ENCODE measurements around the gene NFYA. TPM values are rescaled to one million over a fixed set of nuclear protein-coding genes. Genes with fewer than 3 reads are reported as not detected.

The NFYA gene
- total and polyA plus RNA-seq, 2 of the 13 experiments (the other 11 are each of a cell fraction or from before 2014, with no cell fraction given), result 16.0 to 22.9 TPM

DNA sequence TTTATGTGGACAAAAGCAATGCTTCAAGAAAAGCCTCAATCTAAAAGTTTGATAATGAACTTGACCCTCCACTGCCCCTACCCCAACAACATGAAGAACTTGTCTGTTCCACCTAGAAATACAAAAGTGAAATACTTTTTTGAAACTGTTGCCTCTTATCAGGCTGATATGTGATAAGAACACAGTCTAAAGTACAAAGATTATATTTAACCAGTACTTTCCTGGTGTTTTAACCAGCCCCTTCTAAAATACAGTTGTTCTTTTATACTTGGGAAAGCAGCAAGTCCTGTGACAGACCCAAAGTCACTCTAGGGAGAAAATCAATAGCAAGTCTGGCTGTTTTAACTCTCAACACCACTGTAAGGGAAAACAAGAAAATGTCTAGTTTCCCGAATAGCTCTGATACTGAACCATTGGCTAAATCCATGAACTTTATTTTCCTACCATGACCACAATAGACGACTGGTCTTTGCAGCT lies 7.2 kb upstream of the NFYA start (continued):
- TF ChIP-seq ZNF468 (CRISPR knock-in tag; IDR thresholded peaks at IDR 0.05), result no peak
- TF ChIP-seq ZBTB21 (CRISPR knock-in tag; IDR thresholded peaks at IDR 0.05), result 0 out of 2 replicates have a peak, but pooled peaks have one; percentile 21
- TF ChIP-seq SYNCRIP (IDR thresholded peaks at IDR 0.05; ENCODE audit: insufficient read depth, low read depth, low read length), result no peak
- no peak for TF ChIP-seq CREB3 (CRISPR knock-in tag; IDR thresholded peaks at IDR 0.05)
- no peak for TF ChIP-seq ZNF275 (CRISPR knock-in tag; IDR thresholded peaks at IDR 0.05; ENCODE audit: borderline replicate concordance)
- TF ChIP-seq SNAPC4 (CRISPR knock-in tag; IDR thresholded peaks at IDR 0.05), result no peak
- no peak for TF ChIP-seq MAFF (IDR thresholded peaks at IDR 0.05; ENCODE audit: low read depth, low read length)
- no peak for TF ChIP-seq MAF1 (CRISPR knock-in tag; IDR thresholded peaks at IDR 0.05; ENCODE audit: borderline replicate concordance)
- peak; percentile 67; the same call in 1 of the 2 replicates for TF ChIP-seq MED1 (CRISPR knock-in tag; IDR thresholded peaks at IDR 0.05)
- TF ChIP-seq ZNF234 (CRISPR knock-in tag; conservative IDR thresholded peaks at IDR 0.05), result no peak
- TF ChIP-seq RFX3 (CRISPR knock-in tag; IDR thresholded peaks at IDR 0.05), result no peak
- TF ChIP-seq, protein P1, sequence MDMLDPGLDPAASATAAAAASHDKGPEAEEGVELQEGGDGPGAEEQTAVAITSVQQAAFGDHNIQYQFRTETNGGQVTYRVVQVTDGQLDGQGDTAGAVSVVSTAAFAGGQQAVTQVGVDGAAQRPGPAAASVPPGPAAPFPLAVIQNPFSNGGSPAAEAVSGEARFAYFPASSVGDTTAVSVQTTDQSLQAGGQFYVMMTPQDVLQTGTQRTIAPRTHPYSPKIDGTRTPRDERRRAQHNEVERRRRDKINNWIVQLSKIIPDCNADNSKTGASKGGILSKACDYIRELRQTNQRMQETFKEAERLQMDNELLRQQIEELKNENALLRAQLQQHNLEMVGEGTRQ (IDR thresholded peaks at IDR 0.05; ENCODE audit: low read depth, low read length), result no peak
- TF ChIP-seq, protein P1 (CRISPR knock-in tag; IDR thresholded peaks at IDR 0.05; ENCODE audit: borderline replicate concordance), result no peak
- no peak; the same call in 1 of the 2 replicates for TF ChIP-seq YEATS4 (CRISPR knock-in tag; IDR thresholded peaks at IDR 0.05; ENCODE audit: borderline replicate concordance)
- TF ChIP-seq ATAD3A (CRISPR knock-in tag; IDR thresholded peaks at IDR 0.05), result no peak
- TF ChIP-seq DMAP1 (CRISPR knock-in tag; IDR thresholded peaks at IDR 0.05), result peak; percentile 52; the same call in 1 of the 2 replicates
- TF ChIP-seq ZNF317 (CRISPR knock-in tag; IDR thresholded peaks at IDR 0.05), result peak; percentile 43; the same call in 1 of the 2 replicates
- no peak; the same call in 1 of the 2 replicates for TF ChIP-seq POLR2G (IDR thresholded peaks at IDR 0.05; ENCODE audit: low read depth, low read length)
- TF ChIP-seq ZNF496 (CRISPR knock-in tag; IDR thresholded peaks at IDR 0.05; ENCODE audit: insufficient replicate concordance), result no peak
- TF ChIP-seq ZIK1 (CRISPR knock-in tag; IDR thresholded peaks at IDR 0.05; ENCODE audit: borderline replicate concordance, low read depth), result no peak
- TF ChIP-seq EP300 (IDR thresholded peaks at IDR 0.05; ENCODE audit: low read depth in 2 of 2, low read length in 2 of 2), result peak in 1 of 2 experiments; percentile 92; a peak in 3 of 4 replicates
- TF ChIP-seq EP300 (CRISPR knock-in tag; IDR thresholded peaks at IDR 0.05; ENCODE audit: borderline replicate concordance), result peak; percentile 75; the same call in 1 of the 2 replicates
